Urothelium cell line (cell line): Measurements from ENCODE around the gene BECN2.
A peak's percentile ranks its signal among the peaks of the same experiment; 100 is the strongest.
"Not testable (repeated sequence)": the region's sequence is repeated elsewhere in the genome, so short reads cannot be mapped to it uniquely, and the experiment has no call there.

ENCODE experiments used
- DNase-seq: peaks from one replicate; pipeline ENCODE4 v3.0.0; 2011; ENCODE audit warnings: low spot score, mixed read lengths
- FAIRE-seq: peaks from 2 replicates; lab custom pipeline; 2011; peaks lifted over from hg19 to GRCh38; lab: Jason Lieb, UNC

BECN2 gene

GRCh38 chr1:241976229-241976628, 18.7 kb downstream of the BECN2 start:
- FAIRE-seq (no peak), DNase-seq (no peak)

GRCh38 chr1:241979071-241979470, 21.5 kb downstream of the BECN2 start:
- FAIRE-seq (no peak), DNase-seq (no peak)

GRCh38 chr1:241979926-241980325, 22.4 kb downstream of the BECN2 start:
- no peak for FAIRE-seq
- DNase-seq: no peak

- no peak for FAIRE-seq
- DNase-seq: peak; percentile 58
These were observed 28.2 kb downstream of the BECN2 start for GRCh38 chr1:241985787-241986186.

GRCh38 chr1:241988389-241988930, 30.9 kb downstream of the BECN2 start:
- not testable (repeated sequence) for DNase-seq, FAIRE-seq

- DNase-seq (peak; percentile 93), FAIRE-seq (no peak)
These were observed 32.5 kb downstream of the BECN2 start for GRCh38 chr1:241990040-241990439.

GRCh38 chr1:241992734-241993133, 35.2 kb downstream of the BECN2 start:
- no peak for DNase-seq
- no peak for FAIRE-seq

GRCh38 chr1:241994171-241994570, 36.6 kb downstream of the BECN2 start:
- DNase-seq (no peak), FAIRE-seq (no peak)

GRCh38 chr1:241997401-241997998, 39.9 kb downstream of the BECN2 start:
- no peak for FAIRE-seq
- no peak for DNase-seq

GRCh38 chr1:241998412-241998921, 40.9 kb downstream of the BECN2 start:
- DNase-seq (peak; percentile 82), FAIRE-seq (no peak)

GRCh38 chr1:241999026-241999425, 41.5 kb downstream of the BECN2 start, which contains the start of gene MAP1LC3C:
MAP1LC3C (minus strand) TSS chr1:241999098; CDS start chr1:241999008, 90 bp downstream.
- FAIRE-seq (no peak), DNase-seq (no peak)

GRCh38 chr1:242000434-242000833, 42.9 kb downstream of the BECN2 start:
- no peak for FAIRE-seq
- DNase-seq: no peak

GRCh38 chr1:242002072-242002471, 44.5 kb downstream of the BECN2 start:
- FAIRE-seq (no peak), DNase-seq (no peak)

GRCh38 chr1:242002510-242002909, 44.9 kb downstream of the BECN2 start:
- DNase-seq (no peak), FAIRE-seq (no peak)

GRCh38 chr1:242004751-242005495, 47.4 kb downstream of the BECN2 start:
- DNase-seq: peak; percentile 35
- FAIRE-seq: no peak

- FAIRE-seq (no peak), DNase-seq (peak; percentile 30)
These were observed 48.4 kb downstream of the BECN2 start for GRCh38 chr1:242005866-242006535.

GRCh38 chr1:242006976-242007375, 49.4 kb downstream of the BECN2 start:
- DNase-seq: no peak
- no peak for FAIRE-seq
